GM23248 (cell line): ENCODE measurements around the gene PRR30. TPM values are rescaled to one million over a fixed set of nuclear protein-coding genes. Genes with fewer than 3 reads are reported as not detected.

Experiments used
- DNase-seq: peaks from one replicate; pipeline ENCODE4 v3.0.0-alpha.2; 2015
- H2AFZ ChIP-seq: fragments of 200-600 bp; sonication (generic); 2 replicates; pipeline ENCODE4 v1.6.1; 2016; ENCODE audit warnings: antibody characterized with exemption
- H3F3A ChIP-seq: fragments of 200-600 bp; sonication (generic); 2 replicates; pipeline ENCODE4 v1.6.1; 2016; ENCODE audit warnings: mild to moderate bottlenecking, antibody characterized with exemption, mixed run types; ENCODE audit not compliant: insufficient read depth
- H3K27ac ChIP-seq: fragments of 200-600 bp; sonication (generic); 2 replicates; pipeline ENCODE4 v1.5.1; 2016; ENCODE audit warnings: mild to moderate bottlenecking
- H3K27me3 ChIP-seq: fragments of 200-600 bp; sonication (generic); replicated peaks from 2 replicates; pipeline ENCODE4 v1.6.1; 2016; ENCODE audit warnings: mild to moderate bottlenecking; ENCODE audit not compliant: insufficient read depth
- H3K36me3 ChIP-seq: fragments of 200-600 bp; sonication (generic); 2 replicates; pipeline ENCODE4 v1.6.1; 2016; ENCODE audit warnings: low read depth, mild to moderate bottlenecking
- H3K4me1 ChIP-seq: fragments of 200-600 bp; sonication (generic); 2 replicates; pipeline ENCODE4 v1.6.1; 2016; ENCODE audit warnings: mild to moderate bottlenecking; ENCODE audit not compliant: insufficient read depth
- H3K4me2 ChIP-seq: fragments of 200-600 bp; sonication (generic); one replicate; pipeline ENCODE4 v1.6.1; 2016; ENCODE audit warnings: mild to moderate bottlenecking; ENCODE audit not compliant: unreplicated experiment
- H3K4me3 ChIP-seq: fragments of 200-600 bp; sonication (generic); 2 replicates; pipeline ENCODE4 v1.5.1; 2016; ENCODE audit warnings: mild to moderate bottlenecking
- H3K79me2 ChIP-seq: fragments of 200-600 bp; sonication (generic); 2 replicates; pipeline ENCODE4 v1.6.1; 2016; ENCODE audit warnings: mild to moderate bottlenecking; ENCODE audit not compliant: insufficient read depth
- H3K9ac ChIP-seq: fragments of 200-600 bp; sonication (generic); 2 replicates; pipeline ENCODE4 v1.6.1; 2016; ENCODE audit warnings: mild to moderate bottlenecking
- H3K9me2 ChIP-seq: fragments of 200-600 bp; sonication (generic); 2 replicates; pipeline ENCODE4 v1.6.1; 2016; ENCODE audit warnings: mixed run types, mild to moderate bottlenecking, moderate library complexity; ENCODE audit not compliant: insufficient read depth
- H3K9me3 ChIP-seq: fragments of 200-600 bp; sonication (generic); one replicate; pipeline ENCODE4 v1.6.1; 2017; ENCODE audit warnings: low read depth
- H4K20me1 ChIP-seq: fragments of 200-600 bp; sonication (generic); 2 replicates; pipeline ENCODE4 v1.6.0; 2016; ENCODE audit not compliant: insufficient read depth
- EZH2 ChIP-seq: fragments of 200-600 bp; sonication (generic); IDR thresholded peaks from 2 replicates; pipeline ENCODE4 v1.6.1; 2018; ENCODE audit warnings: antibody characterized with exemption, mild to moderate bottlenecking; ENCODE audit not compliant: insufficient read depth, poor library complexity, severe bottlenecking
- EZH2phosphoT487 ChIP-seq: fragments of 200-600 bp; sonication (generic); IDR thresholded peaks from 2 replicates; pipeline ENCODE4 v1.6.1; 2018; ENCODE audit warnings: antibody characterized with exemption, moderate library complexity, mild to moderate bottlenecking, low read depth; ENCODE audit not compliant: insufficient read depth
- WGBS, 2 experiments: methylation state at CpG; one replicate each; pipeline ENCODE4 v1.1.6; 2015 to 2017; ENCODE audit warnings: low lambda C conversion rate in 2 of 2, low coverage in 1 of 2; ENCODE audit errors: missing lambda C conversion rate in 2 of 2; 5-methylcytosine and 5-hydroxymethylcytosine counted together
- in situ Hi-C: fragments of 300-500 bp; cut with MboI; formaldehyde crosslinking; loops from 2 replicates; pipeline ENCODE4 v1.15.0; 2020
- polyA plus RNA-seq: library from polyadenylated mRNA; unstranded; fragments of >200 nt; fragmentation: Nextera tagmentation; extraction: Ambion mirVana; gene quantifications from 2 replicates; pipeline ENCODE4 v1.2.1, GENCODE V29; 2016
- total RNA-seq: library from RNA; depleted of rRNA; stranded (reverse); fragments of >200 nt; shearing (Covaris generic); gene quantifications from 2 replicates; pipeline ENCODE4 v1.2.3, GENCODE V29; 2014

PRR30 gene
- total and polyA plus RNA-seq, 2 experiments from 2014 or later, result not detected

DNA sequence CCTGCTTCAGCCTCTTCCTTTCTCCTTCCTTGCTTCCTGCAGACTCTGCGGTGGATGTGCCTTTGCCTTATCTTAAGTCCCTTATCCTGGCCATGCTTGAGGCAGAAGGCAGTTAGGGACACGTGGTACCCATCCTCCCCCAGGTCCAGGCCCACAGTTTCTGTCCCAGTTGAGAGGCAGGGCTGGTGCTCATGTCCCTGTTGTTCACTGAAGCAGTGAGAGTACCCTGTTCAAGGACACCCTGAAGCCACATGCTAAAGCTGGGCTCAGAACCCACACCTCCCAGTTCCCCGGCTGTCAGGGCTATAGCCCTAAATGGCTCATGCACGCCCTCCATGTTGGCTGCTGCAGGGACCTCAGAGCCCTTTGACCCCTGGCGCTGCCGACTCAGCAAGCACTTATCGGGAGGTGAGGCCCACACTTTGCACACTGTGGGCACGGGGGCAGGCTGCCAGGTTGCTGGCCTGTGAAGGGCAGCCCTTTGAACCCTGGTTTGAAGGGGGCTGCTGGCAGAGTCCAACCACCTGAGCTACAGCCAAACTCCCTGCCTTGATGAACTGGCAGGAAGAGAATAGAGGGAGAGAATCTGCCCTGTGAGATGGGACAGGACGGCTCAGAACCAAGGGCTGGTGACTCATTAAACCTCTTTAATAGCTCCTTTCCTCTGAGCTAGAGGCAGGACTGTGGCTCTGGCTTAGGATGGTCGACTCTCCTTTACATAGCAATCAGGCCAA is 46.3 kb downstream of the PRR30 start:
- Histone ChIP-seq H3K4me2 (no peak overlapping the region), H4K20me1 (no peaks in the 10 kb centered on the region), H3K27me3 (no peaks in the 10 kb centered on the region), H3K9me2 (no peaks in the 10 kb centered on the region), H3K4me3 (no peak overlapping the region), H2AFZ (no peak overlapping the region), H3K36me3 (no peaks in the 10 kb centered on the region), H3K79me2 (no peaks in the 10 kb centered on the region), H3K27ac (no peak overlapping the region), H3K9ac (no peak overlapping the region), H3K4me1 (no peaks in the 10 kb centered on the region), H3F3A (no peaks in the 10 kb centered on the region), H3K9me3 (no peaks in the 10 kb centered on the region)
- no peak for TF ChIP-seq EZH2
- TF ChIP-seq EZH2phosphoT487, result no peak
- peak; percentile 47 for DNase-seq
- WGBS, 2 experiments, result 62 to 64% methylated on average over 10 of the region's 10 CpGs
- in situ Hi-C loops, result no loop called here

DNA sequence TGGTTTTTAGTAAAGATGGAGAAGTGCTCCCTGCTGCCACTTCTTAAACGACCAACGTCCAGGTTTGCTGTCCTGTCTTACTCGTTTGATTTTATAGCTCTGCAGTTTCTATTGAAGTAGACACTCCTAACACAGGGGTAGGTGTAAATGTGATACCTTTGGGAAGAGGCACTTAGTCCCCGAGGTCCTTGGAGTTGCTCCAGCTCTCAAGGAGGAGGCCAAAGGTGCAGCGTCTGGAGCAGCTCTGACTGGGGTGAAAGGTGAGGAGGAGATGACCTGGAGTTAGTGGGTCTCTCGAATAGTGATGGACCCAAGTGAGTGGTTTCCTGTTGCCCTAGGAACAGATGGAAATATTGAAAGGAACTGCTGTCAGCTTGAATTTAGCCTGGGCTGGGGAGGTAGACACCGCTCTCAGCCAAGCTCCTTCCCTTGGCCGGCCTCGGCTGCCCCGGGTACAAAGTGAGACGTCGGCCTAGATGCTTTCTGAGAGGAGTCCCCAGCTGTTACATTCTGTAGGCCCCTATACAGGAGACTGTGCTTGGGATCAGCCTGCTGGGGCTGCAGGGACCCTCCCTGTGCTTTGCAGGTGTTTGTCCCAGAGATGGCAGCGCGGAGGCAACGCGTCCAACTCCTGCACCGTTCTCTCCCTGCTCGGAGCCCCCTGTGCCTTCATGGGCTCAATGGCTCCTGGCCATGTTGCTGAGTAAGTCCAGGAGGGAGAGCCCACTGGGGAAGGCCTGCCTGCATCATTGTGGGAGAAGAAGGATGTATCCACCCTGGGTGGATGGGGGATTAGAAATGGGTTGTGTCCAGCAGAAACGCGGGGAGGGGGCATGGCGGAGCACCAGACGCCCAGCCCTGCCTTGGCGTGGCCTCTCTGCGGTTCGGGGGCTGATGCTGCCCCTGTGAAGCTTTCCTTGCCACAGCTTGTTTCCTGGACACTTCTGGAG is 47.2 kb downstream of the PRR30 start:
- no peak for DNase-seq
- Histone ChIP-seq H3K27ac (no peak overlapping the region), H3K4me3 (no peak overlapping the region), H3K9ac (no peak overlapping the region), H2AFZ (no peak overlapping the region), H3K9me3 (no peaks in the 10 kb centered on the region), H3K4me1 (no peaks in the 10 kb centered on the region), H3K79me2 (no peaks in the 10 kb centered on the region), H3K27me3 (no peaks in the 10 kb centered on the region), H4K20me1 (no peaks in the 10 kb centered on the region), H3K9me2 (no peaks in the 10 kb centered on the region), H3F3A (no peaks in the 10 kb centered on the region), H3K36me3 (no peaks in the 10 kb centered on the region), H3K4me2 (no peak overlapping the region)
- 73 to 74% methylated on average over 25 of the region's 25 CpGs for WGBS, 2 experiments
- TF ChIP-seq EZH2 (no peak), EZH2phosphoT487 (no peak)
- in situ Hi-C loops, result no loop called here

- Histone ChIP-seq H3F3A (peaks cover 11% of the 10 kb centered on the region), H3K27me3 (no peaks in the 10 kb centered on the region), H2AFZ (no peak overlapping the region)
Observed at GRCh38 chr2:27089111-27089954, 49.9 kb downstream of the PRR30 start.

GRCh38 chr2:27088634-27089033 is 50.6 kb downstream of the PRR30 start:
- Histone ChIP-seq H4K20me1 (no peaks in the 10 kb centered on the region), H2AFZ (no peak overlapping the region), H3F3A (peaks cover 13% of the 10 kb centered on the region), H3K36me3 (no peaks in the 10 kb centered on the region), H3K9me3 (no peaks in the 10 kb centered on the region), H3K4me1 (no peaks in the 10 kb centered on the region), H3K9ac (no peak overlapping the region), H3K27me3 (no peaks in the 10 kb centered on the region), H3K4me3 (no peak overlapping the region), H3K27ac (no peak overlapping the region), H3K4me2 (no peak overlapping the region), H3K79me2 (no peaks in the 10 kb centered on the region), H3K9me2 (no peaks in the 10 kb centered on the region)
- 87 to 88% methylated on average over 6 of the region's 6 CpGs for WGBS, 2 experiments
- no peak for DNase-seq
- in situ Hi-C loops, result no loop called here
- TF ChIP-seq EZH2, result no peak
- no peak for TF ChIP-seq EZH2phosphoT487

More at GRCh38 chr2:27089111-27089954, 49.9 kb downstream of the PRR30 start:
- no peaks in the 10 kb centered on the region for H4K20me1 ChIP-seq
- no peak for TF ChIP-seq EZH2
- no peak for TF ChIP-seq EZH2phosphoT487
- no peak overlapping the region for H3K27ac ChIP-seq
- no peak overlapping the region for H3K4me3 ChIP-seq
- no peak for DNase-seq
- no peak overlapping the region for H3K9ac ChIP-seq
- no peak overlapping the region for H3K4me2 ChIP-seq
- in situ Hi-C loops, result no loop called here
- no peaks in the 10 kb centered on the region for H3K4me1 ChIP-seq
- no peaks in the 10 kb centered on the region for H3K9me2 ChIP-seq
- WGBS, 2 experiments, result 75 to 78% methylated on average over 14 of the region's 14 CpGs
- no peaks in the 10 kb centered on the region for H3K79me2 ChIP-seq
- H3K36me3 ChIP-seq, result no peaks in the 10 kb centered on the region
- H3K9me3 ChIP-seq, result no peaks in the 10 kb centered on the region
